Transverse colon (tissue), 4 donors: ENCODE data around the gene CEP89.

Experiments used
- CTCF ChIP-seq, 5 experiments: fragments of 200-600 bp in 3 of 5; fragments of 450-650 bp in 2 of 5; sonication (generic) in 3 of 5; IDR thresholded peaks; 1 replicate in 2 of 5; 2 replicates in 3 of 5; pipeline ENCODE4 v1.5.1; 2016 to 2017; ENCODE audit warnings: antibody characterized with exemption in 5 of 5, inconsistent platforms in 3 of 5, mild to moderate bottlenecking in 2 of 5, moderate library complexity in 1 of 5
- EP300 ChIP-seq: sonication (generic); formaldehyde crosslinking; IDR thresholded peaks from one replicate; pipeline ENCODE4 v1.6.1; 2017; ENCODE audit warnings: antibody characterized with exemption, low read depth
- POLR2A ChIP-seq: fragments of 450-650 bp; IDR thresholded peaks from one replicate; pipeline ENCODE4 v1.6.1; 2016; ENCODE audit warnings: antibody characterized with exemption, mild to moderate bottlenecking, moderate library complexity
- POLR2AphosphoS5 ChIP-seq, 3 donors: sonication (generic); formaldehyde crosslinking; IDR thresholded peaks; one replicate each; pipeline ENCODE4 v1.6.1; 2016; ENCODE audit warnings: antibody characterized with exemption in 3 of 3

GRCh38 chr19:32863301-32863700 is 108.5 kb downstream of the CEP89 start:
- TF ChIP-seq POLR2A (no peak), CTCF (IDR thresholded peaks at IDR 0.05) (no peak), POLR2AphosphoS5 (IDR thresholded peaks at IDR 0.05) (no peak), EP300 (no peak)
